ENCODE data around the gene NRG2. TPM values are rescaled to one million over a fixed set of nuclear protein-coding genes. Genes with fewer than 3 reads are reported as not detected.
A peak's percentile ranks its signal among the peaks of the same experiment; 100 is the strongest.

The NRG2 gene
- total RNA-seq, 2 donors from 2014 or later = not detected

DNA sequence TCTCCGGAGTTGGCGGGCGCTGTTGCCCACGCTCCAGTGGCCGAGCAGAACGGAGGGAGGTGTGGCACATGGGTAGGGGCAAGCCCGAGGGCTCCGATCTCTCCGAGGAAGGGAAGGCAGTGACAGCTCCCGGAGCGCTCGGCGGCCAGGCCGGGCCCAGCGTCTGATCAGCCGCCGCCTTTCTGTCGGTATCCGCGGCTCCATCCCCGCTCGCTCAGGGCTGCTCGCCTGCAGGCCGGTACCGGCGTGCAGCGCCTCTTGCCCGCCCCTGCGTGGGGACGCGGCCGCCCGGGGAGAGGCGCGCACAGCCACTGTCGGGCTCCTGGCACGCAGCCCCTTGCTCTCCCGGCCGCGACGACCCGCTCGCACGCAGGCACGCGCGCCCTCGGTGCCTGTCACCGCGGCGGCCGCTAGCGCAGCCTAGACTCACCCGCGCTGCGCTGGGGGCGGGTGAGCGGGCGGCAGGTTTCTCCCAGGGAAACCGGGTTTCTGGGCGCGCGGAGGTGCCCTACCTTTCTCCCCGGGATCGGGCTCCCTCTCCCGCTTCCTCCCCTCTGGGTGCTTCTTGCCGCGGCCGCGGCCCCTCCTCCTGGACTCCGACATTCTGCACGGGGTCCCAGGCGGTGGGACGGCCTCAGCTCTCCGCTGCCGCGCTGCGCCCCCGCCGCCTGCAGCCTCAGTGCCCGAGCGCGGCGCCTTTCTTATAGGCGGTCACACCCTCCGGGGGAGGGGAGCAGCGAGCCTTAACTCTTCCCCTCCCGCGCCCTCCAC is 139.1 kb downstream of the NRG2 start:
- ATAC-seq = peak; percentile 59 to 62
- DNase-seq (ENCODE audit: low spot score) = no peak
- Mint-ChIP-seq H3K4me3 (peak overlapping the region; percentile 28), H3K27ac (no peak overlapping the region), H3K9me3 (no peaks in the 10 kb centered on the region), H3K4me1 (ENCODE audit: low read depth in 2 of 2) (peaks cover 4 to 7% of the 10 kb centered on the region in 2 donors), H3K36me3 (no peaks in the 10 kb centered on the region), H3K27me3 (peaks cover 5 to 16% of the 10 kb centered on the region in 2 donors)

DNA sequence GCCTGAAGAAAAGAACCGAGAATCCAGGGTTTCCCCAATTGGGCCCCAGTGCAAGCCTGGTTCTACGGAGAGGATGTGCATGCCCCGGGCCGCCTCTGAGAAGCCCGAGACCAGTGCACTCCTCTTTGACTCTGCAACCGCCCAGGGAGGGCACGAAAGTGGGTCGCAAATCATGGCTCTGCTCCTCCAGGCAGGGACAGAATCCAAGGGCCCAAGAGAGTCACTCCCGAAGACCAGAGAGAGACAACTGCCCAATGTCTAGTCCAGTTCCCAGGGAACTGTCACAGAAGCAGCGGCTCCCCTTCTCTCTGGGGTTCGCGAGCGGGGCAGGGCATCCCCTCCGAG is 139.7 kb downstream of the NRG2 start:
- ATAC-seq (no peak), DNase-seq (ENCODE audit: low spot score) (no peak)
- Mint-ChIP-seq H3K4me1 (ENCODE audit: low read depth in 2 of 2) (peaks cover 10 to 12% of the 10 kb centered on the region in 2 donors), H3K36me3 (no peaks in the 10 kb centered on the region), H3K27ac (no peak overlapping the region), H3K27me3 (peaks cover 5 to 16% of the 10 kb centered on the region in 2 donors), H3K9me3 (no peaks in the 10 kb centered on the region), H3K4me3 (peak overlapping the region; percentile 28)

DNA sequence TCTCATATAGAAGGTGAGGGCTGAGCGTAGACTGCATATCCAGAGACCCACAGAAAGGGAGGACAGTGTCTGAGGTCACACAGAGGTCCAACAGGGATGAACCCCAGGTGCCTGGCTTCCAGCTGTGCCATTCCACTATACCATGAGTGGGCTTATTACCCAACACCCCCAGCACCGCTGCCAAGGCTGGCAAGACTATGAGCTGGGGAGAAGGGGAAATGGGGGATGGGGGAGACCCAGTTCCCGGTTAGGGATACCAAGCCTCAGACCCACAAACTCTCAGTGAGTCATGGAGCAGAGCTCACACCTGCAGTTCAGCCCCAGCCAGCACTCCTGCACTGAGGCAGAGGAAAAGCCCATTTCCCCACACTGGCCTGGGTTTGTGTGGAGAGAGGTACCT is 141.1 kb downstream of the NRG2 start:
- H3K9me3 Mint-ChIP-seq = no peaks in the 10 kb centered on the region
- ATAC-seq = no peak
- H3K36me3 Mint-ChIP-seq = no peaks in the 10 kb centered on the region
- no peak overlapping the region for H3K4me3 Mint-ChIP-seq
- H3K4me1 Mint-ChIP-seq (ENCODE audit: low read depth in 2 of 2) = peaks cover 19 to 24% of the 10 kb centered on the region in 2 donors
- peaks cover 5 to 16% of the 10 kb centered on the region in 2 donors for H3K27me3 Mint-ChIP-seq
- H3K27ac Mint-ChIP-seq = no peak overlapping the region
- DNase-seq (ENCODE audit: low spot score) = no peak

DNA sequence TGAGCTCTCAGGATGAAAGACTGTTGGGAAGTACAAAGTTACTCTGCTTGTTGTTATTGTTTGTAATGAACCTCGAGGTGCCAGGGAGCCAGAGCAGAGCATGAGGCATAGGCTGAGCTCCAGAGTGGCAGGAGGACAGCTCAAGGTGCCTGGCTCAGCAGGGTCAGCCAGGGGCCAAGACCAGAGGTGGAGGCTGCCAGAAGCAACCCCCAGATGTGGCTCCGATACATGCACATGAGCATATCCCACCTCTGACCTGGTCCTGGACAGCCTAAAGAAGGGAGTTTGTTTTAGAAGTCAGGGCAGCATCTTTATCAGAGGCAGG is 141.9 kb downstream of the NRG2 start:
- peaks cover 25 to 29% of the 10 kb centered on the region in 2 donors for H3K4me1 Mint-ChIP-seq (ENCODE audit: low read depth in 2 of 2)
- DNase-seq (ENCODE audit: low spot score) = no peak
- no peak for ATAC-seq
- no peak overlapping the region for H3K27ac Mint-ChIP-seq
- H3K36me3 Mint-ChIP-seq = no peaks in the 10 kb centered on the region
- H3K4me3 Mint-ChIP-seq = no peak overlapping the region
- no peaks in the 10 kb centered on the region for H3K9me3 Mint-ChIP-seq
- H3K27me3 Mint-ChIP-seq = peaks cover 5 to 16% of the 10 kb centered on the region in 2 donors

DNA sequence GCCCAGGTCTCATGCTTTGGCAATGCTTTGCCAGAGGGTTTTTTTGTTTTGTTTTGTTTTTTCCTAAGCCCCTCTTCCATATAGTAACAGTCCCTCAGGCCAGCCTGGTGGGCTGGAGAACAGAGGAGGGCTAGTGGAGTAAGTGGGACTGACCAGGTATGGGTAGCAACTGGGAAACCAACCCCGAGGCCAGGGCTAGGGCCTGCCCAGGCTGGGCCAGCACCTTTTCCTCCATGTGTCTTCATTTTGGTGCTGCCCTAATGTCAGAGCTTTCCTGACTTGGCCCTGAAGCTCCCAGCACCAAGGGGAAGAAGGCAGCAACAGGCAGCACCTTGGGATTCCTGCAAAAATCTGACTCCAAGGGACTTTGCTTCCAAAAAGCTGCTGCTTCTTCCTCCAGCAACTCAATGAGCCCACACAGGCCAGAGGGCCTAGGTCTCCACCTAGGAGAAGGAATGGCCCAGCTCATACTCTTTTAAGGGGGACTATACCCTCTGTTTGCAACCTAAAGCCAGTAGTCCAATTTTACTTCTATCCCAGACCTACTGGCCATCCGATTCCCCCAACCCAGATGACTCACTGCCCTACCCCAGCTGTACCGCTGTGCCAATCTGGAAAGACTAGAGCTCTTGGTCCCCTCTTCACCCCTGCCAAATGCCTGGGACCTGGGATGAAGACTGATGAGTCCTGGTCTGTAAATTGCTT is 142.4 kb downstream of the NRG2 start:
- Mint-ChIP-seq H3K36me3 (no peaks in the 10 kb centered on the region), H3K27ac (no peak overlapping the region), H3K4me3 (no peak overlapping the region), H3K9me3 (no peaks in the 10 kb centered on the region), H3K4me1 (ENCODE audit: low read depth in 2 of 2) (peaks cover 25 to 29% of the 10 kb centered on the region in 2 donors), H3K27me3 (peaks cover 5 to 16% of the 10 kb centered on the region in 2 donors)
- ATAC-seq (no peak), DNase-seq (ENCODE audit: low spot score) (no peak)

DNA sequence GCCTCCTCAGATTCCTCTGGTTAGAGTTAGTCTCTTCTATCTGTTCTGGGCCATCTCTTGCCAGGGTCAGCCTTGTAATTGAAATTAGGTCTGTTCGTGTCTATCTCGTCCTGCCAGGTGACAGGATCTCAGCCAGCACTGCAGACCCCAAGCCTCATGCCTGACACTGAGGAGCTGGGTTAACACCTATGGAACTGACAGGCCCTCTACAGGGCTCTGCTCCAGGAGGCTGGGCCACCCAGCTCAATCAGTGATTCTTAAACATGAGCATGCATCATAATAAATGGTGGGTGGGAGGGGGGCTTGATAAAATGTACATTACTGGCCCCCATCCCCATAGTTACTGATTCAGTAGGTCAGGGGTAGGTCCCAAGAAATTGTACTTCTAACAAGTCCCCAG is 144.1 kb downstream of the NRG2 start:
- DNase-seq (ENCODE audit: low spot score) = no peak
- Mint-ChIP-seq H3K4me3 (no peak overlapping the region), H3K4me1 (ENCODE audit: low read depth in 2 of 2) (peaks cover 25 to 29% of the 10 kb centered on the region in 2 donors), H3K36me3 (no peaks in the 10 kb centered on the region), H3K27me3 (peaks cover 5 to 13% of the 10 kb centered on the region in 2 donors), H3K9me3 (no peaks in the 10 kb centered on the region), H3K27ac (no peak overlapping the region)
- ATAC-seq = no peak

DNA sequence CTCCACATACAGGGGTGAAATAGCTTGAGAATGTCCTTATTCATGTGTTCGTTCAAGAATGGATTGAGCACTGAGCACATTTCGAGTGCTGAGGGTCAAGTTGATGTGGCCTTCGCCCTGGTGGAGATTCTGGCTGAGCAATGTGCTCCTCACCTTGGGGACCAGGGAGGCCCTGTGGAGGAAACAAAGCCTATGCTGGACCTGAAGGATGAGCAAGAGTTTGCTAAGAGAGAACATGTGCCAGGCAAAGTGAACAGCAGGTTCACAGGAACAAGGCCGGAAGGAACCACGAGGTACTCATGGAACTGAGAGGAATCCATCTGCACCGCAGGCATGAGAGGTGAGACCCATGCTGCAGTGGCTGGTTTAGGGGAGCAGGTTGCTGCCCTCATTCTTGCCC is 145.1 kb downstream of the NRG2 start:
- Mint-ChIP-seq H3K27me3 (peaks cover 2 to 9% of the 10 kb centered on the region in 2 donors), H3K27ac (no peak overlapping the region), H3K36me3 (no peaks in the 10 kb centered on the region), H3K4me3 (no peak overlapping the region), H3K4me1 (ENCODE audit: low read depth in 2 of 2) (peaks cover 25 to 29% of the 10 kb centered on the region in 2 donors), H3K9me3 (no peaks in the 10 kb centered on the region)
- ATAC-seq (no peak), DNase-seq (ENCODE audit: low spot score) (no peak)

DNA sequence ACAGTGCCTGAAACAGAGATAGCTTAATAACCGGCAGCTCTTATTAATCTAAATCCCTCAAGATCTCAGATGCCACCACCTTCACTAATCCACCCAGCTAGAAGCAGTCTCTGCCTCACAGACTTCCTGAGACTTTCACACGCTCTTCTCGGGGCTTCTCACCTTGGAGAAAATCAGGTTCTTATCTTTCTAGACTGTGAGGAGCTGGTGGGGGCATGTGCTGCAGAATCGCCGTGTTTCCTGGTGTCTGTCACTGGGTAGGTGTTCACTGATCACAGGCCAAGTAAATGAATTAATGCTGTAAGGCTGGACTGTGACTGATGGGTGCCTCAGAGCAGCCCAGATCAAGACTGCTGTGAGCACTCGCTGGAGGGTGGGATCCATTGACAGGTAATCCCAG is 145.8 kb downstream of the NRG2 start:
- no peaks in the 10 kb centered on the region for H3K36me3 Mint-ChIP-seq
- H3K4me3 Mint-ChIP-seq = no peak overlapping the region

DNA sequence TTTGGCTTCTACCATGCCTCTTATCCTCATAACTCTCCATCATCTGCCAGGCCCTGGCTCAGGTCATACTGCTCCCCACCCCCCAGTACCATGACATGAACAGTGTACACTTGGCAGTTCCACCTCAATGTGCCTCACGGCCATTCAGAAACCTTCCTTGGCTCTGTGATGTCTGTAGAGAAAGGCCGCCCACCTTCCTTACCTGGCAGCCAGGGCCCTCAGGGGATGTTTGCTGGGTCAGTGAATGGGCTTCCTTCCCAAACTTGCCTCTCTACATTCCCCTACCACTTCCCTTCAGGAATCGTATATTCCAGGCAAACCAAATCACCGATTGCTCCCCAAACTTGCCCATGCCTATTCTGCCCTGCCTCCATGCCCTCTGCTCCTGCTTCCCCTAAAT is 146.4 kb downstream of the NRG2 start:
- ATAC-seq = no peak
- H3K4me3 Mint-ChIP-seq = no peak overlapping the region
- peaks cover 0 to 5% of the 10 kb centered on the region in 2 donors for H3K27me3 Mint-ChIP-seq
- DNase-seq (ENCODE audit: low spot score) = no peak
- no peaks in the 10 kb centered on the region for H3K36me3 Mint-ChIP-seq
- H3K27ac Mint-ChIP-seq = peak overlapping the region in 1 of 2 donors; percentile 20
- H3K9me3 Mint-ChIP-seq = no peaks in the 10 kb centered on the region
- peaks cover 25 to 29% of the 10 kb centered on the region in 2 donors for H3K4me1 Mint-ChIP-seq (ENCODE audit: low read depth in 2 of 2)

More for the DNA sequence above, 145.8 kb downstream of the NRG2 start:
- H3K9me3 Mint-ChIP-seq = no peaks in the 10 kb centered on the region
- no peak for ATAC-seq
- H3K27me3 Mint-ChIP-seq = peaks cover 0 to 5% of the 10 kb centered on the region in 2 donors
- peak overlapping the region in 1 of 2 donors; percentile 20 for H3K27ac Mint-ChIP-seq
- DNase-seq (ENCODE audit: low spot score) = no peak
- peaks cover 25 to 29% of the 10 kb centered on the region in 2 donors for H3K4me1 Mint-ChIP-seq (ENCODE audit: low read depth in 2 of 2)

DNA sequence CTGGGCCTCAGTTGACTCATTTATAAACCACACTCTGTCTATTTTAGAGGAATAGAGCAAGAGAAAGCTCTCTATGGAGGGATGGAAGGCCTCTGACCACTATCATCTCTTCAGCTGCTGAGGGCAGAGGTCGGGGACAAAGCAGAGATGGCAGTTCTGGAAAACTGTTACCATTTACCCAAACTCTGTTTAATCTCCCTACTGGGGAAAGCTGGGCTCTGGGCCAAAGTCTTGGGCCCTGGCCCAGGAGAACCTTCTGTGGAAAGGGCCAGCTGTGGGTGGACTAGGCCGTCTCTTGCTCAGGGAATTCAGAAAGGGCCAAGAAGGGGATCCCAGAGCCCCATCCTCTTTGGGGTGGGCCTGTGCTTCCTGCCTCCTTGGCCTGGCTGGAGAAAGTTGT is 147.5 kb downstream of the NRG2 start:
- Mint-ChIP-seq H3K4me1 (ENCODE audit: low read depth in 2 of 2) (peaks cover 25 to 29% of the 10 kb centered on the region in 2 donors), H3K36me3 (no peaks in the 10 kb centered on the region), H3K27me3 (peaks cover 0 to under 1% of the 10 kb centered on the region in 2 donors), H3K4me3 (no peak overlapping the region), H3K9me3 (no peaks in the 10 kb centered on the region), H3K27ac (no peak overlapping the region)
- ATAC-seq (no peak), DNase-seq (ENCODE audit: low spot score) (no peak)

DNA sequence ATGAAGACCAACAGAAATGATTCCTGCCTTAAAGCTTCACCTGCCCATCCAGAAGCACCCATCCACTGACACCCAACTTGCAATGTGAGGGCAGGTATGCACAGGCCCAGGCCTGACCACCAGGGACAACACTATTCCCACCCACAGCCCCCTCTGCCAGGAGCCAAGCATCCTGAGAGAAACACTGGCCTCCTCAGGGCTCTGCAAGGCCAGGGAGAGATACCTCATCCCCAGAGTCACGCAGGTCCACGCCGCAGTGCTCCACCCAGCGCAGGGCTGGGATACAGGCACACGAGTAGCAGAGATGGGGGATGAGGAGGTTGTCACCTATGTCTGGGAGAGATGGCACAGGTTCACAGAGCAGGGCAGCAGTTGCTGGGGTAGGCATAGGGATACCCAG is 148.1 kb downstream of the NRG2 start:
- DNase-seq (ENCODE audit: low spot score) (peak; percentile 55), ATAC-seq (peak in 1 of 2 donors; percentile 19)
- H3K36me3 Mint-ChIP-seq = no peaks in the 10 kb centered on the region
- H3K27me3 Mint-ChIP-seq = peaks cover 0 to 6% of the 10 kb centered on the region in 2 donors
- no peak overlapping the region for H3K27ac Mint-ChIP-seq
- peaks cover 24 to 28% of the 10 kb centered on the region in 2 donors for H3K4me1 Mint-ChIP-seq (ENCODE audit: low read depth in 2 of 2)
- no peak overlapping the region for H3K4me3 Mint-ChIP-seq
- no peaks in the 10 kb centered on the region for H3K9me3 Mint-ChIP-seq

DNA sequence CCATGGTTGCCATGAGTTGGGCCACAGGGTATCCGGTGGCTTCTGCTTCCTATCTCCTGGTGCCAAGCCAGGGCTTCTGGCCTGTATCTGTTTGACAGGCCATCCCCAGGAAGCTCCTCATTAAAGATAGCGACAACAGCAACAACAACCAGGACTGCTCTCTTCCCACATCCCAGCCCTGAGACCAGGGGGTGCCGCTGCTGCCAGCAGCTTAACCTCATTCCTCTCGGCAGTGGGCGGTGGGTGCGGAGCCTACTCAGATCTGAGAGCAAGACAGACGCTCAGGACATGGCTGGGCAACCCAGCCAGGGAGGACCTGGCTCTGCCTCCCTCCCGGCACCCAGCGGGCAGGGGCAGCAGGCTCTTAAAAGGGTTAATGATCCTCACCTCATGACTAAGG is 149.2 kb downstream of the NRG2 start:
- Mint-ChIP-seq H3K4me3 (no peak overlapping the region), H3K27ac (no peak overlapping the region), H3K27me3 (peaks cover 0 to 7% of the 10 kb centered on the region in 2 donors), H3K36me3 (no peaks in the 10 kb centered on the region), H3K9me3 (no peaks in the 10 kb centered on the region), H3K4me1 (ENCODE audit: low read depth in 2 of 2) (peaks cover 20 to 21% of the 10 kb centered on the region in 2 donors)
- ATAC-seq = peak in 1 of 2 donors; percentile 24
- peak; percentile 45 for DNase-seq (ENCODE audit: low spot score)

DNA sequence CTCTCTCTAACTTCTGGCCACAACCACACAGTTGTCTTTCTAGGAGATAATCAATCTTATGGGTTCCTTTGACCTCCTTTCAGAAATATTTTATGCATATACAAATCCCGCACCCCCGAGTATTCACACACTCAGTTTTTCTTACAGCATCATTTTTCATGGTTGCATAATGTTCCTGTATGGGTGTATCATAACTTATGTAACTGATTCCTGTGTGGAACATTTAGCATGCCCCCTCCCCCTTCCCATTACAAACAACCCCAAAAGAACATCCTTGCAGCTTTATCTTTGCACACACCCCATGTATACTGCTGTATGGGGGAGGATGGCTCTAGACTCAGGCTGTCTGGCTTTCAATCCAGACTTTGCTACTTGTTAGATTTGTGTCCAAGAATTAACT is 153.7 kb downstream of the NRG2 start:
- Mint-ChIP-seq H3K9me3 (no peaks in the 10 kb centered on the region), H3K36me3 (no peaks in the 10 kb centered on the region), H3K27ac (no peak overlapping the region), H3K4me1 (ENCODE audit: low read depth in 2 of 2) (peaks cover 0 to 8% of the 10 kb centered on the region in 2 donors), H3K4me3 (no peak overlapping the region), H3K27me3 (peaks cover 4 to 7% of the 10 kb centered on the region in 2 donors)
- DNase-seq (ENCODE audit: low spot score) (no peak), ATAC-seq (no peak)

DNA sequence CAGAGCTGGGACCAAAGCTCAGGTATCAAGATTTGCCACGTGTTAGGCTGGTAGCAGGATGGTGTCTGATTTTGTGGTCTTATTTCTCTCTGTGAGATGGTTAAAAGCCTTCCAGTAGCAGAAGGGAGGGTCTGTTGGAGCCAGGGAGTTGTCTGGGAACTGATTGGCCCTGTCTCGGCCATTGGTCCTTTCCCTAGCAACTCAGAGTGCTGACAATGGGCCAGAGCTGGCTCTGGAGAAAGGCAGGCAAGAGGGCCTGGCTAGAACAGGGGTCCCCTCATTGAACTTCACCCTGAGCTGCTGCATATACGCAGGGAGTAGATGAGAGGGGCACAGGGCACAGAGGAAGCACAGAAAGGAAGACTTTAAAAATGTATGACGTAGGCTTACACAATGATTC is 154.7 kb downstream of the NRG2 start:
- H3K4me1 Mint-ChIP-seq (ENCODE audit: low read depth in 2 of 2) = peaks cover 0 to 8% of the 10 kb centered on the region in 2 donors
- no peak for ATAC-seq

More for the DNA sequence above, 154.7 kb downstream of the NRG2 start:
- Mint-ChIP-seq H3K36me3 (no peaks in the 10 kb centered on the region), H3K27me3 (peaks cover 4 to 7% of the 10 kb centered on the region in 2 donors), H3K27ac (no peak overlapping the region), H3K4me3 (no peak overlapping the region), H3K9me3 (no peaks in the 10 kb centered on the region)
- DNase-seq (ENCODE audit: low spot score) = no peak
